Activated naive CD4-positive, alpha-beta T cell (primary cell): Measurements from ENCODE around the gene ZNRF1.

Experiments used
- DNase-seq, 4 experiments: peaks; one replicate each; lab custom pipeline; 2025; lab: John Stamatoyannopoulos, UW

ZNRF1 gene

GRCh38 chr16:75027520-75028300, 28.9 kb downstream of the ZNRF1 start:
- DNase-seq: no peak

DNA sequence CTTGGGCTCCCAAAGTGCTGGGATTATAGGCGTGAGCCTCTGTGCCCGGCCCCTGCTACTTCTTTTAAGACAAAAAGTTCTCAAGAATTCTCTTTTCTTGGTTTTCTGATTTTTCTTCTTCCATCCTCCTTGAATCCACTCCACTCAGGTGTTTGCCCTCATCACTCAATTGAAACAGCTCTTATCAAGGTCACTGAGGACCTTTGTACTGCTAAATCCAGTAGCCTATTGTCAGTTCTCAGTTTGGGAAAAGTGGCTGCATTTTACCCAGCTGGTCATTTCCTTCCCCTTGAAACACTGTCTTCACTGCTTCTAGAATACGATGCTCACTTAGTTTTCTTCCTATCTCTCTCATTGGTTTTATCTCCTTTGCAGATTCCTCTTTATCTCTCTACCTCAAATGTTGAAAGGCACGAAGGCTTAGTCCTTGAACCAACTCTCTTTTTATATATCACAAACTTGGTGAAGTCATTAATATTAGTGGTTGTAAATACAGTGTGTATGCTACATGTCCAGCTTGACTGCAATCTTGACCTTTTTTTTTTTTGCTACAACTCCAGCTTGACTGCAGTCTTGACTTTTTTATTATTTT, 29.8 kb downstream of the ZNRF1 start:
- DNase-seq: no peak

DNA sequence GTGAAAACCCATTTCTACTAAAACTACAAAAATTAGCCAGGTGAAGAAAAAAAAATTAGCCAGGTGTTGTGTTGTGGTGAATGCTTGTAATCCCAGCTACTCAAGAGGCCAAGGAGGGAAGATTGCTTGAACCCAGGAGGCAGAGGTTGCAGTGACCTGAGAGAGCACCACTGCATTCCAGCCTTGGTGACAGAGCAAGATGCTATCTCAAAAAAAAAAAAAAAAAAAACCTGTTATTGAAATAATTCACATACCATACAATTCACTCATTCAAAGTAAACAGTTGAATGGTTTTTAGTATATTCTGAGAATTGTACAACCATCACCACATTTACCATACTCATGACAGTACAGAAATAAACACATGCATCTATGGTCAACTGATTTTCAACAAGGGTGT, 31.0 kb downstream of the ZNRF1 start:
- no peak for DNase-seq

GRCh38 chr16:75032655-75033054, 33.8 kb downstream of the ZNRF1 start:
- no peak for DNase-seq

GRCh38 chr16:75035410-75035968, 36.7 kb downstream of the ZNRF1 start:
- no peak for DNase-seq

DNA sequence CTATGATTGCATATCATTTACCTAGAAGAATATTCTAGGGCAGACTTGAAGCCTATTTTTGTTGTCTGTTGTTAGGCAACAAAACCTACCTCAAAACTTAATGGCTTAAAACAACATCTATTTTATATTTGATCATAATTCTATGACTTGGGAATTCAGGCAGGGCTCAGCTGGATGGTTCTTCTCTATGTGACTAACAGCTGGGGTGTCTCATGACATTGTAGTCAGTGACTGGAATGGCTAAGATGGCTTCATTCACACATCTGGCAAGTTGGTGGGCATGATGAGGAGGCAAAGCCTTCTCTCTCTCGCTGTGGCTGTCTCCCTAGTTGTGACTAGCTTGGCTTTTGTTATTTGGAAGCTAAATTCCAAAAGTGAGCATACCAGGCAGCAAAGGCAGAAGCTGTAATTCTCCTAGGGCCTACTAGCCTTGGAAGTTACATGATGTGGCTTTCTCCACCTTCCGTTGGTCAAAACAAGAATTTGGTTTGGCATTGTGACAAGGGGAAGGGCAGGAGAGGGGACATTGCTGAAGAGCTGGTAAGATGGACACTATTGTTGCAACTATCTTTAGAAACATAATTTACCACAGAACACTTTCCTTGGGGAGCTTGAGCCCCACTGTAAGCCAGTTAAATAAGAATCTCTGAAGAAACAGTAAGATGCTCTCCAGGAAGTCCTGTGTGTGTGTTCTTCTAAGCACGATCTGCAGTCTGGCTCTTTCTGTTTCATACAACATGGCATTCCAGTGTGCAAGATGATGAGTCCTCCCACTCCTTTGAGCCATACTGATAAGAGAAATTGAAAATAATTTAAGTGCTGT, 39.4 kb downstream of the ZNRF1 start:
- no peak for DNase-seq

- no peak for DNase-seq
Measured at GRCh38 chr16:75039941-75040340, 41.1 kb downstream of the ZNRF1 start.

DNA sequence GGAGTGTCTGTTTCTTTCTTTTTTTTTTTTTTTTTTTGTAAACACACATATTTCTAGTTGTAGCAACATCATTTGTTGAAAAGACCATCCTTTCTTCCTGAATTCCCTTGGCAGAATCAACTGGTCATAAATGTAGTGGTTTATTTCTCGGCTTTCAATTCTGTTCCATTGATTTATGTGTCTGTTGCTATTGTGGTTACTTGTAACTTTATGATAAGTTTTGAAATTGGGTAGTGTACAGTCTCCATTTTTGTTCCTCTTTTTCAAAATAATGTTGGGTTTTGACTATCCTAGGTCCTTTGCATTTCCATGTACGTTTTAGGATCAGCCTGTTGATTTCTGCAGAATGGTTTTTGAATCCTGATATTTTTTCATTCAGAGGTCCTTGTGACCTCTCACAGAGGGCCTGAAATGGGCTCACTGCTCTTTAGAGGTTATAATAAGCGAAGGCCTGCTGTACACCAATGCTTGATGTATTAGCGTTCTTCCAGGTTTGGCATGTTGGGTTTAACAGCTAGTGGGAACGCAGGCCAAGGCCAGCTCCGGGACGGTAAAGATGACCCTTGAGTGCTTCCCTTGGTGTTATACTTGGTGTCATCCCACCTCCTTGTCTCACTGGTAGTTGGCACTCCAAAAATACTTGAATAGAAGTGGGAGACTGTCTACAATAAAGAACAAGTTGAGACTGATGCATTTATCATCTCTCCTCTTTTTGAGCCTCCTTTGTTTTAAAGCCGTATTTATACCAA, 43.8 kb downstream of the ZNRF1 start:
- no peak for DNase-seq

GRCh38 chr16:75043175-75043895, 44.5 kb downstream of the ZNRF1 start:
- DNase-seq: no peak

- DNase-seq: no peak
Measured at GRCh38 chr16:75044800-75045361, 46.1 kb downstream of the ZNRF1 start.

DNA sequence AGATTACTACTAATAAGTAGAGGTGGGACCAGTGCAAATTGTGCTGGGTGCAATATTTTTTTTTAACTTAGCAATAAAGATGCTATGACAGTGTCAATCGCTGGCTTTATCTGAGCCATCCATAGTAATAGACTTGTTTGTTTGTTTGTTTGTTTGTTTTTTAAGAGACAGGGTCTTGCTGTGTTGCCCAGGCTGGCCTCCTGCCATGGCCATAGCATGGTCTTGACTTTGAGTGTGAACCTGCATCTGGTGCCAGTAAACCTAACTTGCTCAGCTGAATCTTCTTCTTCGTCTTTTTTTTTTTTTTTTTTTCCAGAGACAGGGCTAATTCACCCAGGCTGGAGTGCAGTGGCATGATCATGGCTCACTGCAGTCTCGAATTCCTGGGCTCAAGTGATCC, 46.6 kb downstream of the ZNRF1 start:
- DNase-seq: no peak

GRCh38 chr16:75048054-75048453, 49.2 kb downstream of the ZNRF1 start:
- DNase-seq: no peak

GRCh38 chr16:75048530-75048929, 49.7 kb downstream of the ZNRF1 start:
- no peak for DNase-seq

DNA sequence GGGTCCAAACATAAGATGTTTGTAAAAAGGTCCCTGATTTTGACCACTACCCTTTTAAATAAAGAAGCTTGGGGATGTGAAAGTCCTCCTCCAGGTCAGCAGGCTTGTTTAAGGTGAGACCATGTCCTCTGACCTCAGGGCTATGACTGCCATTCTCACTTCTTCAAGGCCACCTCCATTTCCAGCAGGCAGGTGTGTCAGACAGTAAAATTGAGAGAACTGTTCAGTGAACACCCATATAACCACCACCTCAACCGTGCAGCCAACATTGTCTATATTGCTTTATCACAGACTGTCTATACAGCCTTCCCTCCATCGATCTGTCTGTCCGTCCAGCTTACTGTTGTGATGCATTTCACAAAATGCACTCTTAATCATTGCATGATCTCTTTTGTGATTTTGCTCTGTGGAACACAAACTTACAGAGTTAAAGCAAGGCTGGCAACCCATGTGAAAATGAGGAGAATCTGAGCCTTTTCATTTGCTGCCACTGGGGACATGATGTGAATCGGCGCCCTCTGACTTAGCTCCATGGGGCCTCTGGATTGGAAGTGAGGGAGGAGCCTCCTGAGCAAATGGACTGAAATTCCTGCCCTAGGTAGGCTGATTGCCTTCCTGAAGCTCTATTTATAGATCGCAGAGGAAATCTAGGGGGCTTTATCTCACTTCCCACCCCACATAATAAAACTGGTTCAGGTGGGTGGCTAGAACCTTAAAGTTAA, 53.8 kb downstream of the ZNRF1 start:
- DNase-seq: no peak

DNA sequence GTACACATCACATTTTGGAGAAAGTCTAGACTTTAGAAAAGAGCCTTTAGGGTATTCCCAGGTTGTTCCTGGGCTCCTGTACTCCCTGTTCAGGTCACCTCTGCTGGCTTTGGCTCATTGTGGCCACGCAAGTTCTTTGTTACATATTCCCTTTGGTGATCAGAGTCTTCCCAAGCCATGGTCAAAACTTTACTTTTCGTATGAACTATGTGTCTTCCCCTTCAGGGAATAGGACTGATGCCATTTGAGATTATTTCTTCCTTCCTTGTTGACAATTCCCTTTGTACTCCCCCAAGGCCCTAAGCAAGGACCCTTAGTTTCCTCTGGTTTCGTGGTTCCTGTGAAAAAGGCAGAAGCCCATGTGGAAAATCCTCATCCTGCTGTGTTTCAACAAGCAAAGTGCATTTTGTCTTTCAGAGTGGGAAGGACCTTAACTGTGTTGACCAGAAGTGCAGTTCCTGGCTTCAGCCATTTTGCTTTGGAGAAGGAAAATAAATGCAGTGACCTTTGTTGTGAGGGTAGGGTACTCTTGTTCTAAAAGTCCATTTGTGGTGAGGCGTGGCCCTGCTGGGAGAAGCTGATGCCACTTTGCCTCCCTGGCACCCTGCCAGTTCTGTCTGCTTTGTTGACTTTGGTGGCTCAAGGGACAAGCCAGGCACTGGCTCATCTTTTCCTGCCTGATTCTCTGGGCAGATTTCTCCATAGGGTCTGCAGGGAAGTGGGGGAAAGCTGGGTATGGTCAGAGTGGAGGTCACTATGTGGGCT, 55.1 kb downstream of the ZNRF1 start:
- no peak for DNase-seq

DNA sequence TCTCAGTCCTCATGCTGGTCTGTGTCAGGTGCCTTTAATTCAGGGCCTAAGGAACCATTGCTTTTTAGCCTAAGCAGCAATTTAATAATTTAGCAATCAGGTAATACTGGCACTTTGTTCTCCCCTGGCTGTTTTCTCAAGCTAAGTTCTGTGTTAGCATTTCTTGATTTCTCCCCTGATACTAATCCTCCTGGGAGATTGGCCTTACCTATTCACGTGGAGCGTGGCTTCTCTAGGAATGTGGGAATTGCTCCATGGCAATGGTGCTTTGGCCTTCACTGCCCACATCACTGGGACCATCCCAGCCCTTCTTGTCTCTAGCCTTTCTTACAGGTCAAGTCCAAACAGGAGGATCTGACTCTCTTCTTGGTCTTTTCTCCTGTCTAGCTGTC, 55.7 kb downstream of the ZNRF1 start:
- no peak for DNase-seq

- no peak for DNase-seq
Measured at GRCh38 chr16:75058806-75059205, 60.0 kb downstream of the ZNRF1 start.

- no peak for DNase-seq
Measured at GRCh38 chr16:75059411-75059810, 60.6 kb downstream of the ZNRF1 start.

DNA sequence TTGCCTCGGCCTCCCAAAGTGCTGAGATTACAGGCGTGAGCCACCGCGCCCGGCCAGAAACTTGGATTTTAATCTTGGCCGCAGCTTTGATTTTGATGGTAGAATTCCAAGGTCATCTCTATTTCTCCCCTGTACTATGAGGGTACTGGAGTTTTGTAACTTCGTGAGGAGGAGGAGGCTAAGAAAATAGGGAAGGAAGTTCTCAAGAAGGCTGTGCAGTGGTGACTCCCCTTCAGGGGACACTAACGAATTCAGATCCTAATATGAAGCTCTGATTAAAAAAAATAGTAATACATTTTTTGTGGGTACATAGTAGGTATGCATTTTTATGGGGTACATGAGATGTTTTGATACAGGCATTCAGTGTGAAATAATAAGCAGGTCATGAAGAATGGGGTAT, 61.9 kb downstream of the ZNRF1 start:
- no peak for DNase-seq

GRCh38 chr16:75061669-75062068, 62.8 kb downstream of the ZNRF1 start:
- DNase-seq: no peak
